MCF 10A (cell line): ENCODE data around the gene ISY1. TPM values are rescaled to one million over a fixed set of nuclear protein-coding genes. Genes with fewer than 3 reads are reported as not detected.

ENCODE experiments used
- BruUV-seq: library from RNA; stranded (reverse); fragments of 400-500 nt; replicated peaks from 2 replicates; lab custom pipeline; 2021; lab: Mats Ljungman, UMichigan
- CTCF ChIA-PET: fragments of 300-600 bp; sonication (Branson Sonifier 250); formaldehyde crosslinking; extraction: SDS; loops from one replicate; lab custom pipeline; 2021; ENCODE audit warnings: antibody characterized with exemption, inconsistent platforms; lab: Yijun Ruan, JAX
- POLR2A ChIA-PET: fragments of 300-600, 350-650 bp; sonication (Branson Sonifier 250); formaldehyde crosslinking; extraction: SDS; loops from one replicate; lab custom pipeline; 2020; ENCODE audit warnings: antibody characterized with exemption, inconsistent platforms; lab: Yijun Ruan, JAX
- DNase-seq: peaks from one replicate; pipeline ENCODE4 v3.0.0-alpha.2; 2018; ENCODE audit not compliant: unreplicated experiment
- H3K27ac Mint-ChIP-seq: one replicate; pipeline ENCODE4 v1.8.0; 2022; ENCODE audit warnings: mild to moderate bottlenecking, low read depth, mixed read lengths; ENCODE audit not compliant: unreplicated experiment
- H3K27me3 Mint-ChIP-seq: one replicate; pipeline ENCODE4 v1.8.0; 2022; ENCODE audit warnings: mixed read lengths; ENCODE audit not compliant: insufficient read depth, unreplicated experiment
- H3K36me3 Mint-ChIP-seq: one replicate; pipeline ENCODE4 v1.8.0; 2022; ENCODE audit warnings: mild to moderate bottlenecking, moderate library complexity, mixed read lengths; ENCODE audit not compliant: insufficient read depth, unreplicated experiment
- H3K4me1 Mint-ChIP-seq: one replicate; pipeline ENCODE4 v1.8.0; 2022; ENCODE audit warnings: mixed read lengths; ENCODE audit not compliant: insufficient read depth, unreplicated experiment
- H3K4me3 Mint-ChIP-seq: one replicate; pipeline ENCODE4 v1.8.0; 2022; ENCODE audit warnings: mild to moderate bottlenecking, moderate library complexity, mixed read lengths; ENCODE audit not compliant: unreplicated experiment
- H3K9me3 Mint-ChIP-seq: one replicate; pipeline ENCODE4 v1.8.0; 2022; ENCODE audit warnings: mixed read lengths; ENCODE audit not compliant: unreplicated experiment
- CTCF ChIP-seq: fragments of 200-600 bp; IDR thresholded peaks from one replicate; pipeline ENCODE4 v1.8.0; 2022; ENCODE audit warnings: antibody characterized with exemption, mild to moderate bottlenecking; ENCODE audit not compliant: unreplicated experiment
- intact Hi-C: fragments of 100-400 bp; cut with micrococcal nuclease; formaldehyde crosslinking; loops from 2 replicates; pipeline ENCODE4 v1.14.1; 2022
- total RNA-seq: library from RNA; stranded (reverse); gene quantifications from 2 replicates; pipeline ENCODE4 v1.2.3, GENCODE V29; 2022

The ISY1 gene
- total RNA-seq, 1 experiment from 2014 or later = 52.5 TPM

GRCh38 chr3:129087138-129087702, 73.6 kb downstream of the ISY1 start:
- no peak overlapping the region for H3K27ac Mint-ChIP-seq
- DNase-seq = peak; percentile 14
- intact Hi-C loops = no loop called here
- no peak for TF ChIP-seq CTCF
- no peaks in the 10 kb centered on the region for H3K9me3 Mint-ChIP-seq
- no TSS peak for BruUV-seq
- no peaks in the 10 kb centered on the region for H3K27me3 Mint-ChIP-seq
- ChIA-PET POLR2A (no interaction called here), CTCF (interaction anchor here (0.5 to 0.6 kb wide), 2 partner anchors 34 to 58 kb away, joined by 5 read pairs; no protein-coding TSS in a partner anchor)
- H3K4me1 Mint-ChIP-seq = no peaks in the 10 kb centered on the region
- H3K36me3 Mint-ChIP-seq = peaks cover 9% of the 10 kb centered on the region
- H3K4me3 Mint-ChIP-seq = no peak overlapping the region

GRCh38 chr3:129085818-129086217, 75.0 kb downstream of the ISY1 start:
- H3K4me1 Mint-ChIP-seq = no peaks in the 10 kb centered on the region
- CTCF ChIA-PET = interaction anchor here (0.5 kb wide), 1 partner anchor 9 kb away, joined by 4 read pairs; no protein-coding TSS in a partner anchor
- intact Hi-C loops = no loop called here

GRCh38 chr3:129085165-129085715, 75.6 kb downstream of the ISY1 start:
- Mint-ChIP-seq H3K4me3 (no peak overlapping the region), H3K36me3 (no peaks in the 10 kb centered on the region), H3K4me1 (no peaks in the 10 kb centered on the region), H3K27ac (no peak overlapping the region), H3K9me3 (no peaks in the 10 kb centered on the region), H3K27me3 (no peaks in the 10 kb centered on the region)
- DNase-seq = no peak
- no peak for TF ChIP-seq CTCF
- BruUV-seq = no TSS peak
- ChIA-PET POLR2A (no interaction called here), CTCF (interaction anchor here (0.5 to 0.6 kb wide), 2 partner anchors 8 to 18 kb away, joined by 3 to 4 read pairs; no protein-coding TSS in a partner anchor)
- intact Hi-C loops = no loop called here

More at GRCh38 chr3:129085818-129086217, 75.0 kb downstream of the ISY1 start:
- Mint-ChIP-seq H3K4me3 (no peak overlapping the region), H3K36me3 (no peaks in the 10 kb centered on the region), H3K27me3 (no peaks in the 10 kb centered on the region), H3K27ac (no peak overlapping the region), H3K9me3 (no peaks in the 10 kb centered on the region)
- POLR2A ChIA-PET = no interaction called here
- no peak for DNase-seq
- no peak for TF ChIP-seq CTCF
- no TSS peak for BruUV-seq

- BruUV-seq = no TSS peak
- ChIA-PET POLR2A (no interaction called here), CTCF (interaction anchor here (0.6 kb wide), 1 partner anchor 17 kb away, joined by 3 read pairs; no protein-coding TSS in a partner anchor)
- H3K27me3 Mint-ChIP-seq = no peaks in the 10 kb centered on the region
- DNase-seq = no peak
- intact Hi-C loops = no loop called here
- H3K9me3 Mint-ChIP-seq = no peaks in the 10 kb centered on the region
- H3K27ac Mint-ChIP-seq = no peak overlapping the region
- H3K4me1 Mint-ChIP-seq = no peaks in the 10 kb centered on the region
- no peaks in the 10 kb centered on the region for H3K36me3 Mint-ChIP-seq
- no peak for TF ChIP-seq CTCF
- no peak overlapping the region for H3K4me3 Mint-ChIP-seq
Observed at GRCh38 chr3:129084501-129084900, 76.4 kb downstream of the ISY1 start.
